ENCODE data around the gene CST3.

DNA sequence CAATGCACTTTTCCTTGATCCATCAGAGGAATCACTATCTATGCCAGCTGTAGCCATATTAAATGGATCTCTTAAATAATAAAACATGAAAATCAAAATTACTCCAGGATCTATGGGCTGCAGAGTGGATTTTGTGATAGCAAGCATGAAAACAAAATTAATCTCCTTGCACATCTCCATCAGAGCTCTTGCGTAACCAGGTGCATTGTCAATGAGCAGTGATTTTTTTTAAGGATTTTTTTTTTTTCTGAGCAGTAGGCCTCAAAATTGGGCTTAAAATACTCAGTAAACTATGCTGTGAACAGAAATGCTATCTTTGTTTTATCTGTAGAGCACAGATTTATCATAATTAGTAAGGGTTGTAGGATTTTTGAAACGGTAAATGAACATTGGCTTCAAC is 11.5 kb upstream of the CST3 start:
- TF ChIP-seq, protein P1, sequence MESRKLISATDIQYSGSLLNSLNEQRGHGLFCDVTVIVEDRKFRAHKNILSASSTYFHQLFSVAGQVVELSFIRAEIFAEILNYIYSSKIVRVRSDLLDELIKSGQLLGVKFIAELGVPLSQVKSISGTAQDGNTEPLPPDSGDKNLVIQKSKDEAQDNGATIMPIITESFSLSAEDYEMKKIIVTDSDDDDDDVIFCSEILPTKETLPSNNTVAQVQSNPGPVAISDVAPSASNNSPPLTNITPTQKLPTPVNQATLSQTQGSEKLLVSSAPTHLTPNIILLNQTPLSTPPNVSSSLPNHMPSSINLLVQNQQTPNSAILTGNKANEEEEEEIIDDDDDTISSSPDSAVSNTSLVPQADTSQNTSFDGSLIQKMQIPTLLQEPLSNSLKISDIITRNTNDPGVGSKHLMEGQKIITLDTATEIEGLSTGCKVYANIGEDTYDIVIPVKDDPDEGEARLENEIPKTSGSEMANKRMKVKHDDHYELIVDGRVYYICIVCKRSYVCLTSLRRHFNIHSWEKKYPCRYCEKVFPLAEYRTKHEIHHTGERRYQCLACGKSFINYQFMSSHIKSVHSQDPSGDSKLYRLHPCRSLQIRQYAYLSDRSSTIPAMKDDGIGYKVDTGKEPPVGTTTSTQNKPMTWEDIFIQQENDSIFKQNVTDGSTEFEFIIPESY (IDR thresholded peaks at IDR 0.05) = no peak
- TF ChIP-seq EP300 (IDR thresholded peaks at IDR 0.05; ENCODE audit: borderline replicate concordance in 1 of 2, control insufficient read depth in 1 of 2, low read depth in 2 of 2, low read length in 2 of 2) = no peak
- no peak for TF ChIP-seq CBX5 (IDR thresholded peaks at IDR 0.05; ENCODE audit: low read depth)

All from GM12878 (cell line).